ENCODE data around the gene AUNIP. TPM values are rescaled to one million over a fixed set of nuclear protein-coding genes. Genes with fewer than 3 reads are reported as not detected.

AUNIP gene
- polyA plus RNA-seq, 1 of the 3 experiments (the other 2 are of a cell fraction): 1.9 TPM

DNA sequence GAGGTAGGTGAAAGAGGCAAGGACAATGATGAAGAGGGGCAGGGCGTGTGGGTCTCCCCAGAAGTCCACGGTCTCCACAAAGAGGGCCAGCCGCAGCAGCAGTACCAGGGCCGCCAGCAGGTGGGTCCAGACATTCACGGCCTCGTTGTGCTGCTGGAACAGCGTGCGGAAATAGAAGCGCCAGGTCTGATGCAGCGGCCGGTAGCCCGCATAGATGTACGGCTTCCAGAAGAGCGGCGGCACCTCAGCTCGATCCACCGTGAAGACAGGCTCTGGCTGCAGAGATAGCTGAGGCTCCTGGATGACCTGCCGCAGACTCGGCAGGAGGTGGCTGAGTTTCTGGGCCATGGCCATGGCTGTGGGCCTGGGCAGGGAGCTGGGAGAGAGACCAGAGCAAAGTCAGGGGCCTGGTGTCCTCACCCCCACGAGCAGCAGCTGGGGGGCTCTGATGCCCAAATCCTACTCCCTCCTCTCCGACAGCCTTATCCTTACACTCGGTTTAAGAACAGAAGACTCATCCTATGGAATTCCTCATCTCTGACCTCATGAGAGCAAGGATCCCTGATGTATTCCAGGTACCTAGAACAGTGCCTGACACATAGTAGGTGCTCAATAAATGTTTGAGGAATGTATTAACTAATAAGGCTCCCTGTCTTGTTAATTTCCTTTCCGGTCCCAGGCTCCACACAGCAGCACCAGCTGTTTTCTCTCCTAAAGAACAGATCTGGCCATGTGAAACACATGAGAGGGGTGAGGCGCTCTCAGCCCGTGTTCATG, 4.4 kb upstream of the AUNIP start (continued):
- TF ChIP-seq, protein P1, sequence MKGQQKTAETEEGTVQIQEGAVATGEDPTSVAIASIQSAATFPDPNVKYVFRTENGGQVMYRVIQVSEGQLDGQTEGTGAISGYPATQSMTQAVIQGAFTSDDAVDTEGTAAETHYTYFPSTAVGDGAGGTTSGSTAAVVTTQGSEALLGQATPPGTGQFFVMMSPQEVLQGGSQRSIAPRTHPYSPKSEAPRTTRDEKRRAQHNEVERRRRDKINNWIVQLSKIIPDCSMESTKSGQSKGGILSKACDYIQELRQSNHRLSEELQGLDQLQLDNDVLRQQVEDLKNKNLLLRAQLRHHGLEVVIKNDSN (IDR thresholded peaks at IDR 0.05; ENCODE audit: borderline replicate concordance, low read depth): no peak
- TF ChIP-seq TAF1 (IDR thresholded peaks at IDR 0.05; ENCODE audit: borderline replicate concordance, low read depth, low read length) (no peak), EP300 (IDR thresholded peaks at IDR 0.05; ENCODE audit: borderline replicate concordance in 1 of 2, low read depth in 1 of 2, low read length in 1 of 2) (no peak)
- TF ChIP-seq, protein P2, sequence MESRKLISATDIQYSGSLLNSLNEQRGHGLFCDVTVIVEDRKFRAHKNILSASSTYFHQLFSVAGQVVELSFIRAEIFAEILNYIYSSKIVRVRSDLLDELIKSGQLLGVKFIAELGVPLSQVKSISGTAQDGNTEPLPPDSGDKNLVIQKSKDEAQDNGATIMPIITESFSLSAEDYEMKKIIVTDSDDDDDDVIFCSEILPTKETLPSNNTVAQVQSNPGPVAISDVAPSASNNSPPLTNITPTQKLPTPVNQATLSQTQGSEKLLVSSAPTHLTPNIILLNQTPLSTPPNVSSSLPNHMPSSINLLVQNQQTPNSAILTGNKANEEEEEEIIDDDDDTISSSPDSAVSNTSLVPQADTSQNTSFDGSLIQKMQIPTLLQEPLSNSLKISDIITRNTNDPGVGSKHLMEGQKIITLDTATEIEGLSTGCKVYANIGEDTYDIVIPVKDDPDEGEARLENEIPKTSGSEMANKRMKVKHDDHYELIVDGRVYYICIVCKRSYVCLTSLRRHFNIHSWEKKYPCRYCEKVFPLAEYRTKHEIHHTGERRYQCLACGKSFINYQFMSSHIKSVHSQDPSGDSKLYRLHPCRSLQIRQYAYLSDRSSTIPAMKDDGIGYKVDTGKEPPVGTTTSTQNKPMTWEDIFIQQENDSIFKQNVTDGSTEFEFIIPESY (IDR thresholded peaks at IDR 0.05; ENCODE audit: borderline replicate concordance, low read depth): no peak

DNA sequence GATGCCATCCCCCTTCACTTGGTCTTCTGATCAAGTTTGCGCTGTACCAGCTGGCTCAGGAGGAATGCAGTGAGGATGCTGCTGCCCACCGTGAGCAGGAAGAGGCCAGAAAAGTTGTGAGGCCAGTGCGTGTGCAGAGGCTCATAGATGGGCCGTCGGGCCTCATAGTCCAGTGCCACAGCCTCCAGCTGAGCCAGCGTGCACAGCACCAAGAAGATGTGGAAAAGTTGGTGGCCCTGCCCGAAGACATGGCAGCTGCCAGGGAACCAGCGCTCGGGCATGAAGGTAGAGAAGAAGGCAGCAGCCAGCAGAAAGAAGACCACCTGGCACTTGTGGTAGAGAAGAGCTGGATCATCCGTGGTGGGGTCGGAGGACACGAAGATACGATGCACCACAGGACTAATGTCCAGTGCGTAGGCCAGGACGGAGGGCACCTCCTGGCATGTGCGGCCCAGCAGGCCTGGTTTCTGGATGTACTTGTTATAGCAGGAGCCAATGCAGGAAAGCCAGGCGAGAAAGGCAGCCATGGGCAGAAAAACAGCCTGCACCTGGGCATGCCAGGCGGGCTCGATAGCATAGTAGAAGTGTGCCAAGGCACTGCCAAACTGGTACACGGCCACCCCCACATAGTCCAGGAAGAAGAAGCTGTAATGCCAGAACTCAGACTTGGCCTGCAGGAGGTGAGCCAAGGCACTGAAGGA, 3.7 kb upstream of the AUNIP start:
- no peak for DNase-seq
- H4K20me1 ChIP-seq (ENCODE audit: insufficient read depth): no peaks in the 10 kb centered on the region
- no peak overlapping the region for H3K9ac ChIP-seq
- CTCF ChIA-PET: interaction anchor here (1.6 kb wide), 1 partner anchor 135 kb away, joined by 5 read pairs; the partner anchor contains the start of gene PAFAH2
- peaks cover 10% of the 10 kb centered on the region for H3K79me2 ChIP-seq (ENCODE audit: insufficient read depth)
- H2AFZ ChIP-seq (ENCODE audit: low read depth): no peak overlapping the region
- POLR2A ChIA-PET: no interaction called here
- no peaks in the 10 kb centered on the region for H3F3A ChIP-seq (replicated peaks; ENCODE audit: insufficient read depth)
- H3K27ac ChIP-seq (ENCODE audit: low read depth in 2 of 2, low read length in 1 of 2): no peak overlapping the region
- H3K27me3 ChIP-seq (ENCODE audit: insufficient read depth): no peaks in the 10 kb centered on the region
- H3K4me1 ChIP-seq (ENCODE audit: control insufficient read depth in 1 of 2, insufficient read depth in 2 of 2, low read depth in 1 of 2, low read length in 1 of 2): peaks cover 0 to 6% of the 10 kb centered on the region in 2 experiments; a peak in 1 of 4 replicates
- H3K4me2 ChIP-seq: no peak overlapping the region
- H3K36me3 ChIP-seq (replicated peaks in 1 of 2; ENCODE audit: control insufficient read depth in 1 of 2, insufficient read depth in 2 of 2, low read length in 1 of 2): peaks cover 0 to 4% of the 10 kb centered on the region in 2 experiments
- no peaks in the 10 kb centered on the region for H3K9me2 ChIP-seq
- TF ChIP-seq SMC3 (IDR thresholded peaks at IDR 0.05; ENCODE audit: low read depth, low read length) (no peak), FOSL2 (IDR thresholded peaks at IDR 0.05; ENCODE audit: borderline replicate concordance, low read depth) (no peak), EZH2phosphoT487 (IDR thresholded peaks at IDR 0.05; ENCODE audit: borderline replicate concordance, low read depth) (no peak), SIN3A (IDR thresholded peaks at IDR 0.05; ENCODE audit: borderline replicate concordance, low read depth, low read length) (no peak)
- H3K9me3 ChIP-seq: no peaks in the 10 kb centered on the region
- WGBS (ENCODE audit: low lambda C conversion rate): over 99% methylated on average over 20 of the region's 20 CpGs
- H3K4me3 ChIP-seq (ENCODE audit: low read depth in 2 of 2, low read length in 1 of 2): no peak overlapping the region
